PC-3 (cell line): ENCODE measurements around the gene P2RX1. TPM values are rescaled to one million over a fixed set of nuclear protein-coding genes. Genes with fewer than 3 reads are reported as not detected.
A peak's percentile ranks its signal among the peaks of the same experiment; 100 is the strongest.

Source experiments
- ATAC-seq: fragments of 200-7000 bp; cut with Tn5 transposase; 2 replicates; pipeline ENCODE4 v1.9.1; 2020; ENCODE audit warnings: mild to moderate bottlenecking, moderate library complexity
- BruUV-seq: library from RNA; stranded (reverse); fragments of 400-500 nt; replicated peaks from 2 replicates; lab custom pipeline; 2021; lab: Mats Ljungman, UMichigan
- CTCF ChIA-PET: fragments of 300-600 bp; sonication (Branson Sonifier 250); formaldehyde crosslinking; loops from one replicate; lab custom pipeline; 2022; ENCODE audit warnings: antibody characterized with exemption; lab: Charles Lee
- POLR2A ChIA-PET: fragments of 300-600 bp; sonication (Branson Sonifier 250); formaldehyde crosslinking; loops from one replicate; lab custom pipeline; 2022; ENCODE audit warnings: antibody characterized with exemption; ENCODE audit not compliant: unreplicated experiment; lab: Charles Lee
- DNase-seq: peaks from one replicate; pipeline ENCODE4 v3.0.0-alpha.2; 2015
- H2AFZ ChIP-seq: fragments of 300-600 bp; sonication (generic); 2 replicates; pipeline ENCODE4 v1.6.0; 2016; ENCODE audit warnings: antibody characterized with exemption, low read length
- H3F3A ChIP-seq: fragments of 300-600 bp; sonication (generic); one replicate; pipeline ENCODE4 v1.6.0; 2017; ENCODE audit warnings: antibody characterized with exemption, low read length, control low read depth, mild to moderate bottlenecking; ENCODE audit not compliant: unreplicated experiment
- H3K27ac ChIP-seq: fragments of 300-600 bp; sonication (generic); 2 replicates; pipeline ENCODE4 v1.5.1; 2016; ENCODE audit warnings: mild to moderate bottlenecking, low read length
- H3K27me3 ChIP-seq: fragments of 300-600 bp; sonication (generic); 2 replicates; pipeline ENCODE4 v1.6.1; 2016; ENCODE audit warnings: low read length, mixed read lengths
- H3K36me3 ChIP-seq: fragments of 300-600 bp; sonication (generic); 2 replicates; pipeline ENCODE4 v1.6.1; 2016; ENCODE audit warnings: low read depth, mixed run types, low read length, mixed read lengths
- H3K4me1 ChIP-seq: fragments of 300-600 bp; sonication (generic); 2 replicates; pipeline ENCODE4 v1.5.1; 2016; ENCODE audit warnings: low read length; ENCODE audit not compliant: insufficient read depth
- H3K4me2 ChIP-seq: fragments of 300-600 bp; sonication (generic); 2 replicates; pipeline ENCODE4 v1.6.0; 2016; ENCODE audit warnings: low read length
- H3K4me3 ChIP-seq: fragments of 300-600 bp; sonication (generic); 2 replicates; pipeline ENCODE4 v1.5.1; 2016; ENCODE audit warnings: mild to moderate bottlenecking, low read length, mixed read lengths
- H3K79me2 ChIP-seq: fragments of 300-600 bp; sonication (generic); 2 replicates; pipeline ENCODE4 v1.6.1; 2017; ENCODE audit warnings: low read length, mixed read lengths
- H3K9ac ChIP-seq: fragments of 300-600 bp; sonication (generic); 2 replicates; pipeline ENCODE4 v1.6.0; 2016; ENCODE audit warnings: mild to moderate bottlenecking, low read length
- H3K9me2 ChIP-seq: fragments of 300-600 bp; sonication (generic); replicated peaks from 2 replicates; pipeline ENCODE4 v1.6.1; 2016; ENCODE audit warnings: mixed run types, low read length, mixed read lengths
- H3K9me3 ChIP-seq: fragments of 300-600 bp; sonication (generic); 2 replicates; pipeline ENCODE4 v1.6.1; 2016; ENCODE audit warnings: low read length, mixed read lengths
- H4K20me1 ChIP-seq: fragments of 300-600 bp; sonication (generic); 2 replicates; pipeline ENCODE4 v1.6.1; 2016; ENCODE audit warnings: low read length, mixed read lengths
- EZH2 ChIP-seq: fragments of 300-600 bp; sonication (generic); IDR thresholded peaks from one replicate; pipeline ENCODE4 v1.6.1; 2017; ENCODE audit warnings: antibody characterized with exemption, mild to moderate bottlenecking, low read length; ENCODE audit not compliant: unreplicated experiment
- EZH2phosphoT487 ChIP-seq: fragments of 300-600 bp; sonication (generic); IDR thresholded peaks from 2 replicates; pipeline ENCODE4 v1.6.1; 2018; ENCODE audit warnings: mild to moderate bottlenecking, antibody characterized with exemption, low read length, borderline replicate concordance
- intact Hi-C: fragments of 100-400 bp; cut with micrococcal nuclease; formaldehyde crosslinking; loops from 2 replicates; pipeline ENCODE4 v1.9.0; 2023
- total RNA-seq: library from RNA; depleted of rRNA; stranded (reverse); fragments of >200 nt; gene quantifications from 2 replicates; pipeline ENCODE4 v1.2.3, GENCODE V29; 2014
- TF ChIP-seq, protein P1 (sequence below): fragments of 300-600 bp; sonication (generic); conservative IDR thresholded peaks from 2 replicates; pipeline ENCODE4 v1.5.1; 2017; ENCODE audit warnings: antibody characterized with exemption, low read depth, mild to moderate bottlenecking, low read length

Gene P2RX1
- total RNA-seq, 1 experiment from 2014 or later = not detected

GRCh38 chr17:3896108-3896967, 19.9 kb downstream of the P2RX1 start:
- H2AFZ ChIP-seq = no peak overlapping the region
- H4K20me1 ChIP-seq = no peaks in the 10 kb centered on the region
- no peak overlapping the region for H3K4me2 ChIP-seq
- peaks cover 28% of the 10 kb centered on the region for H3K4me1 ChIP-seq
- intact Hi-C loops = no loop called here
- H3K79me2 ChIP-seq = peaks cover 5% of the 10 kb centered on the region
- H3K9me3 ChIP-seq = no peaks in the 10 kb centered on the region
- H3K9me2 ChIP-seq = no peaks in the 10 kb centered on the region
- H3K27me3 ChIP-seq = no peaks in the 10 kb centered on the region
- POLR2A ChIA-PET = no interaction called here
- DNase-seq (no peak), ATAC-seq (no peak)
- H3K9ac ChIP-seq = no peak overlapping the region
- CTCF ChIA-PET = no interaction called here
- no peaks in the 10 kb centered on the region for H3K36me3 ChIP-seq
- no peak overlapping the region for H3K27ac ChIP-seq
- H3K4me3 ChIP-seq = no peak overlapping the region
- TF ChIP-seq, protein P1, sequence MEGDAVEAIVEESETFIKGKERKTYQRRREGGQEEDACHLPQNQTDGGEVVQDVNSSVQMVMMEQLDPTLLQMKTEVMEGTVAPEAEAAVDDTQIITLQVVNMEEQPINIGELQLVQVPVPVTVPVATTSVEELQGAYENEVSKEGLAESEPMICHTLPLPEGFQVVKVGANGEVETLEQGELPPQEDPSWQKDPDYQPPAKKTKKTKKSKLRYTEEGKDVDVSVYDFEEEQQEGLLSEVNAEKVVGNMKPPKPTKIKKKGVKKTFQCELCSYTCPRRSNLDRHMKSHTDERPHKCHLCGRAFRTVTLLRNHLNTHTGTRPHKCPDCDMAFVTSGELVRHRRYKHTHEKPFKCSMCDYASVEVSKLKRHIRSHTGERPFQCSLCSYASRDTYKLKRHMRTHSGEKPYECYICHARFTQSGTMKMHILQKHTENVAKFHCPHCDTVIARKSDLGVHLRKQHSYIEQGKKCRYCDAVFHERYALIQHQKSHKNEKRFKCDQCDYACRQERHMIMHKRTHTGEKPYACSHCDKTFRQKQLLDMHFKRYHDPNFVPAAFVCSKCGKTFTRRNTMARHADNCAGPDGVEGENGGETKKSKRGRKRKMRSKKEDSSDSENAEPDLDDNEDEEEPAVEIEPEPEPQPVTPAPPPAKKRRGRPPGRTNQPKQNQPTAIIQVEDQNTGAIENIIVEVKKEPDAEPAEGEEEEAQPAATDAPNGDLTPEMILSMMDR = no peak
- H3F3A ChIP-seq = no peaks in the 10 kb centered on the region
- BruUV-seq = no TSS peak

GRCh38 chr17:3895354-3895753, 20.9 kb downstream of the P2RX1 start:
- Histone ChIP-seq H3F3A (no peaks in the 10 kb centered on the region), H3K9ac (no peak overlapping the region), H3K9me3 (no peaks in the 10 kb centered on the region), H3K4me2 (peak overlapping the region; percentile 50), H3K36me3 (no peaks in the 10 kb centered on the region), H3K9me2 (no peaks in the 10 kb centered on the region), H3K27ac (peak overlapping the region; percentile 49), H3K4me3 (no peak overlapping the region), H3K27me3 (no peaks in the 10 kb centered on the region), H3K4me1 (peaks cover 38% of the 10 kb centered on the region), H2AFZ (0 out of 2 replicates have a peak overlapping the region, but pooled peaks have one; percentile 15), H4K20me1 (no peaks in the 10 kb centered on the region), H3K79me2 (peaks cover 14% of the 10 kb centered on the region)
- no peak for DNase-seq
- POLR2A ChIA-PET = interaction anchor here (0.7 kb wide), 1 partner anchor 73 kb away, joined by 13 read pairs; no protein-coding TSS in a partner anchor
- BruUV-seq = no TSS peak
- CTCF ChIA-PET = no interaction called here
- no peak for ATAC-seq
- no peak for TF ChIP-seq EZH2phosphoT487
- TF ChIP-seq EZH2 = no peak
- TF ChIP-seq, protein P1 = no peak
- intact Hi-C loops = no loop called here

DNA sequence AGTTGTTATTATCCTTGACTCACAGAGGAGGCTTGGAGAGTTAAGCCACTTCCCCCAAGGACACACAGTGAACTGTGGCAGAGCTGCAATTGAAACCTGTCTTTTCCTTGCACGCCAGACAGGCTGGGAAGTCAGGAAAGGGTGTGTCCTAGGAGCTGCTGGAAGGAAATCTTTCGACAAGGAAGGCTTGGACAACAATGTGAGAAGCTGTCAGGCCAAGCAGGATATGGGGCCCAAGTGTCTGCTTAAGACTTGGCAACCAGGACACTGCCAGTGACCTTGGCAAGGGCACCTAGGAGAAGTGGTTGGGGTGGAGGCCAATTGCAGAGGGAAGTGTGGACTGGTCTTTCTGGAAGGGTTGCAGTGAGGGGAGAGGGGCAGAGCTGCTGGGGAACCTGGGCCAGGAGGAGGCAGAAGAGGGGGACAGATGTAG, 21.3 kb downstream of the P2RX1 start:
- POLR2A ChIA-PET = interaction anchor here (0.7 kb wide), 1 partner anchor 73 kb away, joined by 13 read pairs; no protein-coding TSS in a partner anchor
- no TSS peak for BruUV-seq
- peak; percentile 6; the same call in 1 of the 2 replicates for ATAC-seq
- intact Hi-C loops = no loop called here
- Histone ChIP-seq H3K4me3 (no peak overlapping the region), H3K4me1 (peaks cover 42% of the 10 kb centered on the region), H3K36me3 (no peaks in the 10 kb centered on the region), H3K9me2 (no peaks in the 10 kb centered on the region), H3K27me3 (no peaks in the 10 kb centered on the region), H3K4me2 (peak overlapping the region; percentile 50), H3K27ac (peak overlapping the region; percentile 49), H4K20me1 (no peaks in the 10 kb centered on the region), H3K9ac (no peak overlapping the region), H2AFZ (0 out of 2 replicates have a peak overlapping the region, but pooled peaks have one; percentile 15), H3F3A (no peaks in the 10 kb centered on the region), H3K79me2 (peaks cover 18% of the 10 kb centered on the region), H3K9me3 (no peaks in the 10 kb centered on the region)
- TF ChIP-seq EZH2 = no peak
- TF ChIP-seq, protein P1 = no peak
- TF ChIP-seq EZH2phosphoT487 = no peak
- DNase-seq = peak; percentile 59
- CTCF ChIA-PET = no interaction called here
